Retinal pigment epithelial cell (primary cell): ENCODE results near the gene LAMP5.

ENCODE experiments used
- DNase-seq: peaks from one replicate; pipeline ENCODE4 v3.0.0-alpha.2; 2010; ENCODE audit warnings: low read depth
- H3K4me3 ChIP-seq: 2 replicates; pipeline ENCODE4 v1.5.1; 2011; ENCODE audit warnings: mild to moderate bottlenecking, low read length, control low read depth, moderate library complexity
- CTCF ChIP-seq: conservative IDR thresholded peaks from 2 replicates; pipeline ENCODE4 v1.5.1; 2011; ENCODE audit warnings: low read depth, low read length, control low read depth, inconsistent platforms

The LAMP5 gene

GRCh38 chr20:9515741-9516233 is 1.4 kb downstream of the LAMP5 start:
- DNase-seq: no peak
- no peak overlapping the region for H3K4me3 ChIP-seq
- no peak for TF ChIP-seq CTCF

GRCh38 chr20:9516234-9516871 is 2.0 kb downstream of the LAMP5 start:
- no peak for DNase-seq
- H3K4me3 ChIP-seq: no peak overlapping the region
- TF ChIP-seq CTCF: no peak

GRCh38 chr20:9517297-9518162 is 3.1 kb downstream of the LAMP5 start:
- no peak for TF ChIP-seq CTCF
- no peak overlapping the region for H3K4me3 ChIP-seq
- no peak for DNase-seq

- no peak overlapping the region for H3K4me3 ChIP-seq
- no peak for DNase-seq
- TF ChIP-seq CTCF: no peak
Measured at GRCh38 chr20:9518576-9519175, 4.3 kb downstream of the LAMP5 start.

- no peak for TF ChIP-seq CTCF
- no peak for DNase-seq
Measured at GRCh38 chr20:9520086-9520485, 5.7 kb downstream of the LAMP5 start.

GRCh38 chr20:9523636-9524035 is 9.2 kb downstream of the LAMP5 start:
- TF ChIP-seq CTCF: no peak
- H3K4me3 ChIP-seq: no peak overlapping the region

More at GRCh38 chr20:9520086-9520485, 5.7 kb downstream of the LAMP5 start:
- no peak overlapping the region for H3K4me3 ChIP-seq

More at GRCh38 chr20:9523636-9524035, 9.2 kb downstream of the LAMP5 start:
- no peak for DNase-seq
